GM10266 (cell line): Measurements from ENCODE around the gene MT4.

Experiments
- DNase-seq: peaks from one replicate; pipeline ENCODE4 v3.0.0; 2012; ENCODE audit errors: extremely low spot score
- TF ChIP-seq, protein P1 (sequence below): IDR thresholded peaks from 2 replicates; pipeline ENCODE4 v1.5.1; 2012; ENCODE audit warnings: mild to moderate bottlenecking, low read depth; ENCODE audit not compliant: control insufficient read depth, insufficient read depth; ENCODE audit errors: missing control alignments

The MT4 gene

GRCh38 chr16:56547949-56548567, 16.8 kb upstream of the MT4 start:
- DNase-seq = no peak
- TF ChIP-seq, protein P1, sequence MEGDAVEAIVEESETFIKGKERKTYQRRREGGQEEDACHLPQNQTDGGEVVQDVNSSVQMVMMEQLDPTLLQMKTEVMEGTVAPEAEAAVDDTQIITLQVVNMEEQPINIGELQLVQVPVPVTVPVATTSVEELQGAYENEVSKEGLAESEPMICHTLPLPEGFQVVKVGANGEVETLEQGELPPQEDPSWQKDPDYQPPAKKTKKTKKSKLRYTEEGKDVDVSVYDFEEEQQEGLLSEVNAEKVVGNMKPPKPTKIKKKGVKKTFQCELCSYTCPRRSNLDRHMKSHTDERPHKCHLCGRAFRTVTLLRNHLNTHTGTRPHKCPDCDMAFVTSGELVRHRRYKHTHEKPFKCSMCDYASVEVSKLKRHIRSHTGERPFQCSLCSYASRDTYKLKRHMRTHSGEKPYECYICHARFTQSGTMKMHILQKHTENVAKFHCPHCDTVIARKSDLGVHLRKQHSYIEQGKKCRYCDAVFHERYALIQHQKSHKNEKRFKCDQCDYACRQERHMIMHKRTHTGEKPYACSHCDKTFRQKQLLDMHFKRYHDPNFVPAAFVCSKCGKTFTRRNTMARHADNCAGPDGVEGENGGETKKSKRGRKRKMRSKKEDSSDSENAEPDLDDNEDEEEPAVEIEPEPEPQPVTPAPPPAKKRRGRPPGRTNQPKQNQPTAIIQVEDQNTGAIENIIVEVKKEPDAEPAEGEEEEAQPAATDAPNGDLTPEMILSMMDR = no peak

DNA sequence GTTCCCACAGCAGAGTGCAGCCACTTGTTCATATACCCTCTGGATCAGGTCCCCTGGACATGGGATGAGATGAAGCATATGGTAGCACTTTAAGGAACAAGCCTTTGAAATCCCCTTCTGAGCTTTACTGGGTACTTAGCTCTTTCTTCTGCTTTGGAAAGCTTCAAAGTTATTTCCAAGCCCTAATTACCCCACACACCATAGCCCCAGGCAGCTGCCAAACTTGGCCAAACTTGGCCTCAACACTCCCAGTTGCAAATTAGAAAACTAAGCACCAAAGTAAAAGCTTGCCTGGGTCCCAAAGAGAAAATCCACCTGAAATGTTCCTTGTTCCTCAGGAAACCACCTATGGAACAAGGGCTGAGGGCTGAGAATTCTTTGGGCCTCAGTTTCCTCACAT, 15.7 kb upstream of the MT4 start:
- DNase-seq = no peak
- TF ChIP-seq, protein P1 = no peak

DNA sequence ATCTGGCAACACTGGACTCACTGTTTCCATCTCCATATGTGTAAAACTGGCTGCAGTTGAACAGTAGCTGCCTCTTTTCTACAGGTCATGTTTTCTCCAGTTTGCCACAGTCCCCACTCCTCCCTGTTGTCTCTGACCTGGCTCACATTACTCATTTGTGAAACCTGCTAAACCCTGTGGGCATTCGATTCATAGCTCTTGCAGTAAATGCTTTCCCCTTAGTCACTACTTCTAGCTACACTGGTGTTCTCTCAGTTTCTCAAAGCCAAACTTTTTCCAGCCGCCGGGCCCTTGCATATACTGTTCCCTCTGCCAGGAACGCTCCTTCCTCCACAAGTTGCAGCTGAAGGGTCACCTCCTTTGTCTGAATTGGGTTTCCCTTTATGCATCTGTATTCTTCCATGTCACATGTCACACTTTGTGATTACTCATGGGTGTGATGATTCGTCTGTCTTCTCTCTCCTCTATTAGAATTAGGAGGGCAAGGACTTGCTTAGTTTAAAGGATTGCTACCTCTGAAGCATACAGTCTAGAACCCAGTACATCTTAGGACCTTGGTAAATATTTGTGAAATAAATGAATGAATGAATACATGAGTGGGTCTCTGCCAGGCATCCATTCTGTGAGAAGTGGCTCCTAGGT, 15.0 kb upstream of the MT4 start:
- TF ChIP-seq, protein P1 = no peak
- DNase-seq = no peak

DNA sequence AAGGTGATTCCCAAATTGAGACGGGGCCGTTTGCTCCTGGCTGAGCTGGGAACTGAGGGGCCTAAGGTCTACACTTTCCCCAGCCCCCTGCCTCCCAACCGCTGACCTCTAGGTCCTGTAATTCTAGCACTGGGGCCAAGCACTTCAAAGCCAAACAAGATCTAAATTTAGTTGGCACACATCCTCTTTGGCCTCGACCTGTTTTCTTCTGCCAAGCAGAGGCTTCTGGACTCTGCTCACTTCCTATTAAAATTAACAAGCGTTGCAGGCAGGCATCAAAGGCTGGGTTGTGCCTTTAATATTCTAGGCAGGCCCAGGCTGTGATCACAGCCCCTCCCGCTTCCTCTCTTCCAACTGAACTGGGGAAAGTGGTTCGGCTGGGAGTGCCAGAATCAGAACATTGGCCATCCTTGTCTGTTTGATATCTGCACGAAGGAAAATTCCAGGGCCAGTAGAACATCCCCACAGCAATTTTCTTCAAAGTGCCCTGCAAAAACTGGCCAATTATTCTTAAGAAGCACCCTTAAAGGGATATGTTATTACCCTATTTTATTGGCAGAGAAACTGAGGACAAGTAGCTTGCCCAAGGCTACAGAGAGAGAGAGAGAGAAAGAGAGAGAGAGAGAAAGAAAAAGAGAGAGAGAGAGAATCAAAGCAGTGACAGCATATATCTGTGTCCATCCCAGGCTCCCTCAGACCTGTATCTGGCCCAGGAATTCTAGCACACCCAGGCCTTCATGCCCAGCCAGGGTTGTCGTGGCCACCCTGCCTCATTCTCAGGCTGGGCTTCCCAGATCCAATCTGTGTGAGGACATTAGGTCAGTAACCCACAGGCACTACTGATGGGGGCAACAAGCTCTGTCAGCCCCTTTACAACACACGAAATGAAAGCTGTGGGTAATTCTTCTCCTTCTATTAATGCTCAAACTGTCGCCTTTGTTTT, 12.8 kb upstream of the MT4 start:
- TF ChIP-seq, protein P1 = no peak

GRCh38 chr16:56554441-56554840, 10.4 kb upstream of the MT4 start:
- TF ChIP-seq, protein P1 = no peak
- DNase-seq = no peak

More for the DNA sequence above, 12.8 kb upstream of the MT4 start:
- DNase-seq = no peak

DNA sequence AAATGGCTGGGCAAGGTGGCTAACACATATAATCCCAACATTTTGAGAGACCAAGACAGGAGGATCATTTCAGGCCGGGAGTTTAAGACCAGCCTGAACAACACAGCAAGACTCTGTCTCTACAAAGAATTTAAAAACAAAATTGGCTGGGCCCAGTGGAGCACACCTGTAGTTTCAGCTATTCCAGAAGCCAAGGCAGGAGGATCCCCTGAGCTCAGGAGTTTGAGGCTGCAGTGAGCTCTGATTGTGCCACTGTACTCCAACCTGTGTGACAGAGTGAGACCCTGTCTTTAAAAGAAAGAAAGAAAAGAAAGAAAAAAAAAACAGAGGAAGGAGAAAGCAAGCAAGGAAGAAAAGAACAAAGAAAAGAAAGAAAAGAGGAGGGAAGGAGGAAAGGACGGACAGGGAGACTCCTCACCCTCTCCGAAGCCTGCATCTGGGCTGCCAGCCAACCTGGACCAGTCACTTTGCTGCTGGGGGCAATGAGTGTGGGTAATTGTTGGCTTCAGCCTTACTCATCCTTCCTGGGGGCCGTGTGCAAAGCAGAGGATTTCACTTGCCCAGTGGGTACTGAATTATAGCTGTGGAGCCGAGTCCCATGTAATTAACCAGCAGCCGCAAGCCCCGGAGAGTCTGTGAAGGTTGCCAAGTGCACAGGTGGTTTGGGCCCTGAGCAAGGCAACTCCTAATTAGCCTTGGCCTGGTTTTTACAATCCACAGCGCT, 6.7 kb upstream of the MT4 start:
- TF ChIP-seq, protein P1 = no peak
- DNase-seq = no peak
